Activated CD4-positive, alpha-beta T cell treated with anti-CD3 and anti-CD28 coated beads, Interleukin-2, amount 50 U/mL, for 4 hours (primary cell): ENCODE data around the gene LRFN2.

Source experiments
- DNase-seq, 2 experiments: peaks; one replicate each; pipeline ENCODE4 v3.0.0-alpha.2; 2020

LRFN2 gene

DNA sequence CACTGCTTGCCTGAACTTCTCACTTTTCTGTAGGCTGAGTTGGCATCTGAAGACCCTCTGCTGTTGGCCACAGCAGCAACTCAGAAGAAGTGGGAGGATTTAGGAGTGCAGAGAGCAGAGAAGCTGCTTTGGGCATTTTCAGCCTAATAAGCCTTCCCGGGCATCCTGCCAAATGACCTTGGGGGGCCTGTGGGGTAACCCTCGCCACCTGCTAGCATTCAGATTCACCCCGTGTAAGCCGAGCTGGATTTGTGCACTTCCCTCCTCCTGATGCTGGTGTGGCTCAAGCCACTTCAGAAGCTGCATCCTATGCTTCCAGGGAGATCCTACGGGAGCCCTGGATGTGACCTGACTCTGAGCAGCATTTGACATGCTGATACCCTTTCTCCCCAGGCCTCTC lies 114.8 kb downstream of the LRFN2 start:
- DNase-seq: no peak

DNA sequence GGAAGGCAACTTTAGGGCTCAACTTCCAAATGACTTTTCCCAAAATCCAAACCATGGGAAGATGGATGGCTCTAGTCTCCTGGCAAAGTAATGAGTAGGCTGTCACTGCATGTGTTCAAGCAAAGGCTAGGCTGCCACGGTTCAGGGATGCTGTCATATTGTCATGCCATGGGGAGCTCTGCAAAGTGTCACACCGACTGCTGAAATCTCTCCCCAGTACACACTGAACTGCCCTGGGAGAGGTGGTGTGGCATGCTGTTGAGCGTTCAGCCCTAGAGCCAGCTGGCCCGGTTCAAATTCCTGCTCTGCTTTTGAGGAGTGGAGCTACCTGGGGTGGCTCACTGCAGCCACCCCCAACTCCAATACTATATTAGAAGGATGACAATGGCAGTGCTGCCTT lies 115.9 kb downstream of the LRFN2 start:
- no peak for DNase-seq

DNA sequence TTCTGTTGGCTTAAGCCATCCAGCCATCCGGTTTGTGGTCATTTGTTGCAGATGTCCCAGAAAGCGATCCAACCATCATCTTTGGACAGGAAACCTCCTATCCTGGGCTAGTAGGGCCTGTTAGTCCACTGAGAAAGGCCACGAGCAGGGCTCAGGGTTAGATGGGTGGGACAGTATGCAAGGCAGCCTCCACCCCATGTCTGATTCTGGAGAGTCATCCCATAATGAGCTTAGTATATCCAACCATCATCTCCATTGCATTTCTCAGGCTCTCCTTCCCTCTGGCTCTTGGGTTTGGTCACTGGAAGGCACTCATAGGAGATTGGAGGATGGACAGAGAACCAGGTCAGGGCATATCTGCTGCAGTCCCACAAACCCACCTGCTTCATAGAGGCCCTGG lies 117.8 kb downstream of the LRFN2 start:
- no peak for DNase-seq

DNA sequence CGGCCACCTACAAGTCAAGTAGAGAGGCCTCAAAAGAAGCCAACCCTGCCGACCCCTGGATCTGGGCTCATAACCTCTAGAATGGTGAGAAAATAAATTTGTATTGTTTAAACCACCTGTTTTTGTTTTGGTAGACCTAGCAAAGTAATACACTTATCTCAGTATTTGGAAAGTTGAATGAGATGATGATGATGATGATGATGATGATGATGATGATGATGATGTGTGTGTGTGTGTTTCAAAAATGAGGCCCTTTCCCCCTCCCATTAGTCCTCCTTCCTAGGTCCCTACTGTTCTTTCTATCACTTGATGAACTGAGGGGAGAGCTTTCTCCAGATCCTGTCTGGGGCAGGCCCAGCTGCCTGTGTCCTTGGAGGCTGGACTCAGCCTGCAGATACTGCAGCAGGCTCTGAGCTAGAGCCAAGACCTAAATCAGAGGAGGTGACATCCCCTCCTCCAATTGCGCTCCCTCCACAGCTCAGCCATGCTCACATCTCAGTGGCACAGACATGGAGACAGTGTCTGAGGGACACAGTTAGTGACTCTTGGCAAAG lies 120.1 kb downstream of the LRFN2 start:
- DNase-seq: no peak

DNA sequence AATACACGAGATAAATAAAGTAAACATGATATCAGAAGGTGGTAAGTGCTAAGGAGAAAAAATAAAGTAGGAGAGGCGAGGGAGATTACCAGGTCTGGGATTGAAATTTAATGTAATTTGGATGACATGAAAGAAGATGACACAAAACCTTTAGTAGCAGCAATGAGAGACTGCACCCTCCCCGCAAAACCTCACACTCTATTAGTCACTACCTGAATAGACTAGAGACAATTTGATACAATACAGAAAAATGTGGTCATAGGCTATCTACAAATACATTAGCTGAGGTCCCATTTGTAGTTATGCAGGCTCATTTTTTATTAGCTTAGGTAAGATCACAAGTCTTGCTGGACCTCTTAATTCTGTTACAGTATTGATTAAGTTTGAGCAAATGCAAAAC lies 125.5 kb downstream of the LRFN2 start:
- DNase-seq: no peak

DNA sequence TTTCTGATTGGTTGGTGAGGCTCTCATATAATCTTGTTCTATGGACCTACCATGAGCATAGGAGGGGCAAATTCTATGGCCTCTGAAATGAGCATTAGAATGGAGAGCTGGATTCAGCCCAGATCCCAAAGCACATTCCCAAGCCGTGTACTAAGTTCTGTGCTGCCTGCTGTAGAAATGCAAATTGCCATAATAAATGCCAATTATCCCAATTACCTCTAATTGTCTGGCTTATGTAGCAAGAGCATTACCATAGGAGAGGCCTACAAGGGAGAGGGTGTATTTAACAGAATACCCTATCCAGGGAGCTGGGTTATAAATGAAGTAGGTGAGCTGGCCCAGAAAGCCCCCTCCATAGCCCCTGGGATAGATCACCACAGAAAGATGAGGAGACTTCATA lies 126.8 kb downstream of the LRFN2 start:
- DNase-seq: no peak

DNA sequence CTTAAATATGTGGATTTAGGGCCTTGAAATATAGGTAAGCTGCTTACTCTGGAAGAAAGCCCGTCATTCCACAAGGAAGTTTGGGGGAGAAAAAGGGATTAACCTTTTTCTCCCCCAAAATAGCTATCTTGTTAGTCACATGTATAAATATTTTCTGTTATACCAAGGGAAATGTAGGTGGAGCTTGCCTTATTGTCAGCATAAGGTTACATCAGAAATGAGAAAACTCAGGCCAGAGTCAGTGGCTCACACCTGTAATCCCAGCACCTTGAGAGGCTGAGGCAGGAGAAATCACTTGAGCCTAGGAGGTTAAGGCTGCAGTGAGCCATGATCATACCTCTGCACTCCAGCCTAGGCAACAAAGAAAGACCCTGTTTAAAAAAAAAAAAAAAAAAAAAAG lies 129.9 kb downstream of the LRFN2 start:
- no peak for DNase-seq

DNA sequence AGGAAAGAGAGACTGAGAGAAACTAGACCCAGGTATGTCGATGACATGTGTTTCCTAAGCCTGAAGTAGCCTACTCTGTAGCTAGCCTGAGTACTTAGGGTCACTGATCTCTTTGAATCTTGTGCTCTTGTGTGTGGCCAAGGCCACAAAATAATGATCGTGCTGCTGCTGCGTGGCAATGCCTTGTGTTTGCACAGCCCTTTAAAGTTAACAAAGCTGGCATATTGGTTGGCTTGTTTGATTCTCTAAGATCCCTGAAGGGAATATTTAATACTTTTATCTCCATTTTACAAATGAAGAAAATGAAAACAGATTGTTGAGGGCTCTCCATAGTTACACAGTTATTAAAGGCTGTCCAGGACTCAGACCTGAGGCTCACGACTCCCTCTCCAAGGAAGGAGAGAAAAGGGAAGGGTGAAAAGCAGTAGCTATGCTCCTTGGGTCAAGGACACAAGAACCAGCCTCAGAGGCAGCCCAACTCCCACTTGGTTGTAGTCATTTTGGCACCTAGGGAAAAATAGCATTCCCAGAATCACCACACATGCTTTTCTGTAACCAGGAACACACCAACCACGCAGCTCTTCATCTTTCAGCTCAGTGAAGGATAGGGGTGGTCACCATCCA lies 130.7 kb downstream of the LRFN2 start:
- no peak for DNase-seq

DNA sequence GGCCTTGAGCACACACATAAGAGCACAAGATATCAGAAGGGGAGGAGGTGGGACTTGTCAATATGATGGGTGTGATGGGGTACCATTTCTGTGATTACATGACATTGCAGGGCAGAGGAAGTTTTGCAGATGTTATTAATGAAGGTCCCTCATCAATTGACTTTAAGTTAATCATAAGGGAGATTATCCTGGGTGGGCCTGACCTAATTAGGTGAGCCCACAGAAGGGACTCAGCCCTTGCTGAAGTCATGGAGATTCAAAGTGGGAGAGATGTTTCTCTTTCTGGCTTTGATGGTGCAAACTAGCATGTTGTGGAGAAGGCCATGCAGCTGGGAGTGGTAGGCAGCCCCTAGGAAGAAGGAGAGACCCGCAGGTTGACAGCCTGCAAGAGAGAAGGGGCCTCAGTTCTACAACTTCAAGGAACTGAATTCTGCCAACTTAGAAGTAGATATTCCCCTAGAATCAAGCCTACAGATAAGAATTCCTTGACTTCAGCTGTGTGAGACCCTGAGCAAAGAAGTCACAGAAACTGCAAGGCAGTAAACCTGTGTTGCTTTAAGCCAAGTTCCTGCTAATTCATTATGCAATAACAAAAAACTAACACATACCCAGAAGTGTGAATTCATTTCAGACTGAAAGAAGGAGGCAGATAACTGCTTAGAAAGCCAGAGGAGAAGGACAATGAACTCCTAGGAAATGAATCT lies 131.3 kb downstream of the LRFN2 start:
- no peak for DNase-seq

DNA sequence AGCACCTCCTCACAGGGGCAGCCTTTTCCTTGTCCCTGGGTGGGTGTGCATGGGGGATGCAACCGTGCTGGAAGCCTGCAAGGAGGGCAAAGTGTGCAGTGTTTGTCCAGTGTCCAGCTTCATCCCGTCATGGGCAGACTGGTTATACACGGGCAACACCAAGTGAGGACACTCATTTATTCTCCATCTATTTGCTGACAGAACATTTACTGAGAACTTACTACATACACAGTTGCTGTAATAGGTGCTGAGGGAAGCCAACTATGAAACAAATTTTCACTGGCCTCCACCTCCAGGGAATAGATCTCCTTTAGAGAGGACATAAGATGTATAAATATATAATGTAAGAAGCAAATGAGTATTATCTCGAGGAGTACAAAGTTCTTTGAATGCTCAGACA lies 136.7 kb downstream of the LRFN2 start:
- DNase-seq: no peak

DNA sequence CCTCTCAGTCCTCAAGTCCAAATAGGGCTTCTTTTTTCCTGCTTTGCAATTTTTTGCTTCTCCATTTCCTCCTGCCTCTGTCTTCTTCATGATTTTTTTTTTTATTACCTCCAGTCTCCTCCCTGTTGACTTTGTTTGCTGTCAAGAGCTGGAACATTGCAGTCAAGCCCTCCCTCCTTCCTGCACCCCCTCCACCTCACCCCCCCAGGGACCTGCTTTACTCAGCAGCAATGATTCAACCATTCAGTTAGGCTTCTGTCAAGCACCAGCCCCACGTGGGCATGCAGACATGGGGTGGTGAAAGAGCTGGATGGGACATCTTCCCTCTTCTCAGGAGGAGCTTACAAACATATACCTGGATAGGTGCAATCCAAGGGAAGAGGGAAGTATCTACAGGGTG lies 142.4 kb downstream of the LRFN2 start:
- no peak for DNase-seq

DNA sequence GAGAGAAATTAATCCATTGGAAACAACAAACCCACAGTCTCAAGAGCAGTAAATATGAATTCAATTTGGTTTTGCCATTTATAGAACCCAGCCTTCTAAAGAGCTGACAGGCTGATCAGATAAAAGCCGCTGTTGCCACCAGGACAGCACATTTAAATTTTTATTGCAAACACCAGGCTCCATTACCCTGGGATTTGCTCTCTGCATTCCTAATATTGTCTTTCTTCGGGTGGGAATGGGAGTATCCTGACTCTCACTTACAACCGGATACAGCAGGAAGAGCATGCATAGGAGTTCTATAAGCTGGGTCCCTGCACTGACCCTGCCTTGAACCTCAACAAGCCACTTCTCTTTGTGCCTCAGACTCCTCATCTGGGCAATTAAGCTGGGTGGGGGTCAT lies 142.9 kb downstream of the LRFN2 start:
- no peak for DNase-seq

DNA sequence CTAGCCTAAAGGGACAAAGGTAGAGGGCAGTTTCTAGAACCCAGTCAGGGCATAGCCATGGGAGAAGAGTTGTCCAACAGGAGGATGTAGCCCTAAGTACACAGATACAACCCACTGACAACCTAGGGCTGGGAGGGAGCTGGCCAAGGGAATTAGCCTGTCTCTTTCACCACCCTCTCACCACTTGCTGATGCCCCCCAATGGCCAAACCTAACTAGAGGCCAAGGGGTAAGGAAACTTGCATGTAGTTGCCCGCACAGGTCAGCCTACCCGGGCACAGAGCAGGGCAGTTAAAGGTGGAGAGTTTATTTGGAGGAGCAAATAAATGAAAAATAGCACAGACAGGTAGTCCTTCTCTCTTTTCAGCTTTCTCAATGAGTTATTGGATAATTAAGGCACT lies 143.3 kb downstream of the LRFN2 start:
- no peak for DNase-seq

DNA sequence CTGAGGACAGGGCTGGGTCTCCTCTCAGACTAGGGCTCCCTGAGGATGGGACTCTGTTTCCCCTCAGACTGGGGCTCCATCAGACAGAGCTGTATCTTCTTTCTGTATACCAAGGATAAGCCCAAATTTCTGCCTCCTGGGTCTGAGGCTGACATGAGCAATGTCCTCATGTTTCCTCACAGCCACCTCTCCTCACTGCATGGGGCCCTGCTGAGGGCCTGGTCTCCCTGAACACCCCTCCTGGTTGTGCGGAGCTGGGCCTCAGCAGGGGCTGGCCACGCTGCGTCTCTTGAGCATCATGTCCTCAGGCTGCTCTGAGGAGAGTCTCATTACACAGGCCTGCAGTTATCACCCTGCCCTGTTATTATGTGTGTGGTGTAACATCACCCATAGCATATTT lies 144.6 kb downstream of the LRFN2 start:
- no peak for DNase-seq

DNA sequence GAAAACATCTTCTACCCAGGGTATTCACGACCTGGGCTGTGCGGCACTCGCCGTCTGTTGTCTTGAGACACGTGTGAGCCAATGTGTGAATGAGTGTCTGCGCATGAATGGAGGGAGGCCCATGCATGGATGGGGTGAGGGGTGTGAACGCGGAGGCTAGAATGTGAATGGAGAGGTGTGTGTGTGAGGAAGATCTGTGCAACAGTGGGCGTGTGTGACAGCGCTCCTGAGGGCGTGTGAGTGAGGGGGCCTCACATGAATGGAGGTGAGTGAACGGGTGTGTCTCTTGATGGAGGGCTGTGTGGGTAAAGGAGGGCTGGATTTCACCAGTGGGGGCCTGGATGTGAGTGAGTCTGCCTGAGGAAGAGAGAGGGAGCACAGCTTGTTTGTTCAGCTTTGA lies 146.0 kb downstream of the LRFN2 start:
- DNase-seq: no peak

DNA sequence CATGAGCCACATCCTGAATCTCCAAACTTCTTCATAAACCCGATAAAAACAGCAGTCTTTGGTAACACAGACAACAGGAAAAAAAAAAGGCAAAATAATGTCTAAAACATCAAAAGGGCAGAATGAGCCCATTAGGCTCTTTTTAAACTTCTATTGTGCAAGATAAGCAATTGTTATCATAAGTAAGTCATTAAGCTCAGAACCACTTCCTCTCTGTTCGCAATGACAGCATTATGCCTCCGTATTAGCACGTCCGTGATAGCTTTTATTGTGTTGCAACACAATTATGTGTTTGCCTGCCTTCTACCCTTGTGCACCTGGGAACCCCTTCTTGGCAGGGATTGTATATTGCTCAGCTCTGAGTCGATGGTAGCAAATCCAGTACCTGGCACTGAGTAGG lies 147.1 kb downstream of the LRFN2 start:
- DNase-seq: no peak

DNA sequence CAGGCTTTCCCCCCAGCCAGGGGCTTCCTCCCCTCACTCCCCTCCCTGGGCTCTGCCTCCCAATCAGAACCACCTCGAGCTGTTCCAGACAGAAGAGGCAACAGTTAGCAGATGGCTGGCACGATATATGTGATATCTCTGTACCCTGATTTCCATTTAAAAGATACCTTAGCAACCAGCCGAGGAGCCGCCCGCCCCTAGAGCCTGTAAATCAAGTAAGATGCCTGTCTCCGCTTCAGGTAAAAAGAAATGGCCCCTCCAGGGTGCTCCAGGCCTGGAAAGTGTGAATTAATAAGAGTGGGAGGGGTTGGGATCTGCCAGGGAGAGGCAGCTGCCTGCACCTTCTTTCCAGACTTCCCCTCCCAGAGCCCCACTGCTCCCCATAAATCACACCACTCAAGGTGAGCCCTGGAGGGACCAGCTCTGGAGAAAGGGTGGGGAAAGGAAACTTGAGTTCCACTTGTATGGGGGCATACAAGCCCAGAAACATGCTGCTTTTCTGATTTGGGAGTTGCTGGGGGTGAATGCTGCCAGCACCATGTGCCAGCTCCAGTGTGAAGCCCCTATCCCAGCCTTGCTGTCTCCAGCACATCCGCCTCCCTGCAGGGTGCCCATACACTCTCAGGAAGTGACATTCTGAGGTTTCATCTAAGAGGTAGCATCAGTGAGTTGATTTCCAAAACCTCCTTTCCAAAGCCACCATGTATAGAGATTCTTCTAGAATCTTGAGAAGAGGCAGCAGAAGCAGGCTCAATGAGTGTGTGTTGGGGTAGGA lies 148.0 kb downstream of the LRFN2 start:
- DNase-seq: no peak

DNA sequence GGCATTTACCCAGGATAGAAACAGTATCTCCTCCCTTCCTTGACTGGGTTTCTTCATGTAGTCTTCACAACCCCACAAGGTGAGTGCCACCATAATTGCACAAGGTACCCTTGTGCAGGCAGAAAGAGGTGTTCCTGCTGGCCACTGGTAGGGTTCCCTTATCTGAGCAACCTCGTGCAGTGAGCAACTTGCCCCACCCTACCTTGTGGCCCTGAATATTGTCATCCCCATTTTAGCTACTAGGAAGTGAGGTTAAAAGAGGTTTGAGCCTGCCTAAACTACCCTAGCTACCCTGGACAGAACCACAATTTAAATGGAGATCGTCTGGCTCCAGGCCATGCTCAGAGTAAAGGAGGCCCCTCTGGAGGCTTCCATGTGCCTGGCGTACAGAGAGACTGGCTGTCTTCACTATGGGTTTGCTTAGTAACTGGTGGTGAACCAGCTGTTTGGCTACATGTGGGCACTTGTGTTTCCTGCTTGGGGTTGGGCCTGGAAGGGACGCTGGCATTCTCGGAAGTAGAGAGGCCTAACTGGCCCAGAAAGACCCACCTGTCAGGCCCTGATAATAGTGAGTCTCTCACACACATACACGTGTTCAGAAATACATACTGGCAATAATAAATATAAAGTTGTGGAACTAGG lies 148.8 kb downstream of the LRFN2 start:
- no peak for DNase-seq

DNA sequence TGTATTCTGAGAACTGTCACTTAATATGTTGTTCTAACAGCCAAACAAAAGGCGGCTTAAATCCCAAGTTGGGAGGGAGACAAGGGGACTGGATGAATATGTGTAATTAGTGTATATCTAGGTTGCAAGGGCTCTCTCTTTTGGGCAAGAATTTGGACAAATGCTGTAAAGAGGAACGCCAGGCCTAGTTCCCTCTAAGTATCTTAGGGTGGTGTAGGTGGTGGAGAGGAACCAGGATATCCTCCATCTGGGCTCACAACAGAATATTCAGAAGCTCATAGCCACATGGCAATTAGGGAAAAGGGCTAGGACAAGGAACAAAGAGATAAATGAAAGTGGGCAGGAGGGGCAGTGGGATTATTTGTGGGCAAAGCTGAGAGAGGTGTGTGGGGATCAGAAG lies 149.5 kb downstream of the LRFN2 start:
- DNase-seq: no peak

DNA sequence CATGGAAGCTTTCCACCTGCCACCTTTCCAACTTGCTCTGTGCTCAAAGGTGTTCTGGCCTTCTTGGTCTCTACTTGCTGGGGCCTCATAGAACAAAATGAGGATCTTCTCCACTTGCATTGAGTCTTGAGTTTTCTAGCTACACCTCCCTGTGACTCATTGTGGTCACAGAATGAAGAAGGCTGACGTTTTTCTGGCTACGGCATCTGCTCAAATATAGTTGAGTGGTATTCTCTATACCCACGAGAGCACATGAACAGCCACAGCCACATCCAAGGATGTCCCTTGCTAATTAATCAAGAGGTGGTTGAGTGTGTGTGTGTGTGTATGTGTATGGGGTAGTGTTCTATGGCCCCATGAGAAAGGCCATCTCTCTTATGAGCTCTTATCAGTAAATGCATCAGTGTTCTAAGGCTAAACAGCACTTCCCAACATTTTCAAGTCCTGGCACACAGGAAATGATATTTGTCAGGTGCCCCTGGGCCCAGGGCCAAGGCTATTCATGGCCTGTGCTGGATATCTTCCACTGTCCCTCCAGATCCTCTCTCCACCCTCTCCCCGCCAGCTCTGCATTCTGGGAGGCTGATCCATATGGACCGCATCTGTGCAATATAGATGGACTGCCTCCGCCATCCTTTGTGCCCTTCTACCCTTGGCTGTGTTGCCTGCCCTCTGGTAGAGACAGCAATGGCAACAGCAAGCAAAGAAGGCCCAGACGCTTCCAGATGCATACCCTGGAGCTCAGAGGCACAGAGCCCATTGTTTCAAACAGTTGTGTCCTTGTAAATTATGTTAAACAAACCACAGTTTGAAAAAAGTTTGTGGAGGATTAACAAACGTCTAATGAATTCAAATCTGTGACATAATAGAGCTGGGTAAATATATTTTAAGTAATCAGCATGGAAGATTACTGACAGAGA lies 150.2 kb downstream of the LRFN2 start:
- no peak for DNase-seq

DNA sequence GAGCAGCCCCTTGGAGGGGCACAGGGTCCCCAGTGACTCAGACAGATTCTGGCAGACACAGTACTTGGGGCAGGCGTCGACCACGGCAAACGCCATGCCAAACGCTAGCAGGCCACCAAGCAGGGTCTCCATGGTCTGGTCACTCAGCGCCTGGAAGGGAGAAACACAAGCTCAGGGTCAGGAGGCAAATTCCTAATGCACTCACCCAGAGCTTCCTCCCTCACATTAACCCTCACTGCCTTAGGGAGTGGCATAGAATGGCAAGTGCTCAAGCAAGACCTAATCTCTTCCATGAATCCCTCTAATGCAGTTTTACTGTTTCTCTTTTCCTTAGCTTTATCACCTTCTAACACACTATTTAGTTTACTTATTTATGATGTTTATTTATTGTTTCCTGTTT lies 154.2 kb downstream of the LRFN2 start:
- no peak for DNase-seq

DNA sequence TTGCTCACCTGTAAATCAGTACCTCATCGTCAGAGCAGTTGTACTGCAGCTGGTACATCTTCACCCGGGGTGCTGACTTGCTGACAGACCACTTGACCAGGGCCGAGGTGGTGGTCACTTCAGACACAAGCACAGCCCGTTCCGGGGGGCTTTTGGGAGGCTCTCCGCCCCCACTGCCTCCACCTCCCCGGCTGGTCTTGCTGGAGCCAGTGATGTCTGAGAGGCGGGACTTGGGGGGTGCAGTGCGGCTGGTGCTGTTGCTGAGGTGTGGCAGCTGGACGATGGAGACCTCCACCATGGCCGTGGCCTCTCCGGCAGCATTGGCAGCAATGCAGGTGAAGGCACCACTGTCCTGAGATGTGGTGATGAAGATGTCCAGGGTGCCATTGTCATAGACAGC lies 155.5 kb downstream of the LRFN2 start:
- DNase-seq: no peak
